Epithelial cell of proximal tubule (primary cell): ENCODE data around the gene PERM1. TPM values are rescaled to one million over a fixed set of nuclear protein-coding genes. Genes with fewer than 3 reads are reported as not detected.
"Not testable (repeated sequence)": the region's sequence is repeated elsewhere in the genome, so short reads cannot be mapped to it uniquely, and the experiment has no call there.

Experiments
- DNase-seq: peaks from one replicate; pipeline ENCODE4 v3.0.0-alpha.2; 2011; ENCODE audit warnings: low read depth
- H3K4me3 ChIP-seq: 2 replicates; pipeline ENCODE4 v1.5.1; 2011; ENCODE audit warnings: low read depth, mild to moderate bottlenecking, low read length
- CTCF ChIP-seq: conservative IDR thresholded peaks from 2 replicates; pipeline ENCODE4 v1.5.1; 2012; ENCODE audit warnings: low read depth, mild to moderate bottlenecking, low read length
- total RNA-seq: library from RNA; depleted of rRNA; stranded (reverse); fragments of >200 nt; gene quantifications from 2 replicates; pipeline ENCODE4 v1.2.3, GENCODE V29; 2015

The PERM1 gene
- total RNA-seq, 1 donor from 2014 or later, result not detected

GRCh38 chr1:998745-998994 lies 16.8 kb upstream of the PERM1 start:
- TF ChIP-seq CTCF, result no peak
- DNase-seq, result no peak
- H3K4me3 ChIP-seq, result peak overlapping the region; percentile 80

GRCh38 chr1:997993-998744 lies 16.3 kb upstream of the PERM1 start:
- no peak for DNase-seq
- H3K4me3 ChIP-seq, result peak overlapping the region; percentile 80
- no peak for TF ChIP-seq CTCF

- no peak for DNase-seq
- TF ChIP-seq CTCF, result no peak
- no peak overlapping the region for H3K4me3 ChIP-seq
Observed at GRCh38 chr1:997713-997992, 15.8 kb upstream of the PERM1 start.

GRCh38 chr1:996851-997712 lies 15.2 kb upstream of the PERM1 start:
- DNase-seq, result no peak
- TF ChIP-seq CTCF, result no peak

GRCh38 chr1:995665-996633 lies 14.1 kb upstream of the PERM1 start:
- no peak for TF ChIP-seq CTCF
- no peak for DNase-seq
- H3K4me3 ChIP-seq, result no peak overlapping the region

More at GRCh38 chr1:996851-997712, 15.2 kb upstream of the PERM1 start:
- no peak overlapping the region for H3K4me3 ChIP-seq

GRCh38 chr1:994546-994945 lies 12.7 kb upstream of the PERM1 start:
- not testable (repeated sequence) for H3K4me3 ChIP-seq, DNase-seq

GRCh38 chr1:993379-993995 lies 11.6 kb upstream of the PERM1 start:
- TF ChIP-seq CTCF, result no peak
- DNase-seq, result no peak
- H3K4me3 ChIP-seq, result no peak overlapping the region
